Ishikawa (cell line): Measurements from ENCODE around the gene SPANXN4.

ENCODE experiments used
- CREB1 ChIP-seq: IDR thresholded peaks from 2 replicates; pipeline ENCODE4 v1.6.1; 2012; ENCODE audit warnings: low read depth
- EGR1 ChIP-seq: IDR thresholded peaks from 2 replicates; pipeline ENCODE4 v1.6.1; 2012
- EP300 ChIP-seq: IDR thresholded peaks from 2 replicates; pipeline ENCODE4 v1.6.1; 2012; ENCODE audit warnings: borderline replicate concordance
- TEAD4 ChIP-seq: IDR thresholded peaks from 2 replicates; pipeline ENCODE4 v1.6.1; 2012
- YY1 ChIP-seq: IDR thresholded peaks from 2 replicates; pipeline ENCODE4 v1.6.1; 2012; ENCODE audit warnings: low read depth
- TF ChIP-seq, protein P1 (sequence below): IDR thresholded peaks from 2 replicates; pipeline ENCODE4 v1.6.1; 2012
- TF ChIP-seq, protein P2 (sequence below): IDR thresholded peaks from 2 replicates; pipeline ENCODE4 v1.6.1; 2012

DNA sequence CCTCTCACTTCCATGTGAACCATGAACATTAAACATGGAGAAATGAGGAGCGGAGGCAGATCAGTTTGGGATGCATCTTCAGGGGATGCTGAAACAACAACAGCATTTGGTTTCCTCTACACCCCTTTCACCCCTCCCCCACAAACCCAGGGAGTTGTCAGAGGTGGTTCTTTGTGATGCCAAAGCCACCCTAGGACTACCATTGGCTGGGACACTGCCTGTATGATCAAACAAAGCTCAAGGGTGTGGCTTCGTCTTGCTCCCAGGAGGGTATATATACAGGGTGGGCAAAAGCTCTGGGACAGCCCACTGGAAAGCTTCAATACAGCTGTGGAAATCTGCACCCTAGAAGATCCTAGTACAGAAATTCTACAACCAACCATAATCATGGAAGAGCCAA is at the start of gene SPANXN4:
- TF ChIP-seq, protein P1, sequence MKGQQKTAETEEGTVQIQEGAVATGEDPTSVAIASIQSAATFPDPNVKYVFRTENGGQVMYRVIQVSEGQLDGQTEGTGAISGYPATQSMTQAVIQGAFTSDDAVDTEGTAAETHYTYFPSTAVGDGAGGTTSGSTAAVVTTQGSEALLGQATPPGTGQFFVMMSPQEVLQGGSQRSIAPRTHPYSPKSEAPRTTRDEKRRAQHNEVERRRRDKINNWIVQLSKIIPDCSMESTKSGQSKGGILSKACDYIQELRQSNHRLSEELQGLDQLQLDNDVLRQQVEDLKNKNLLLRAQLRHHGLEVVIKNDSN, result no peak
- TF ChIP-seq, protein P2, sequence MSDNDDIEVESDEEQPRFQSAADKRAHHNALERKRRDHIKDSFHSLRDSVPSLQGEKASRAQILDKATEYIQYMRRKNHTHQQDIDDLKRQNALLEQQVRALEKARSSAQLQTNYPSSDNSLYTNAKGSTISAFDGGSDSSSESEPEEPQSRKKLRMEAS, result no peak
- TF ChIP-seq CREB1 (no peak), TEAD4 (no peak), YY1 (no peak), EGR1 (no peak), EP300 (no peak)
